NCI-H146 treated with DMSO at 0.1 percent for 48 hours (cell line): ENCODE data around the gene BEND5.

Experiments used
- DNase-seq: peaks from one replicate; lab custom pipeline; 2025; ENCODE audit not compliant: unreplicated experiment; lab: John Stamatoyannopoulos, UW

Gene BEND5

GRCh38 chr1:48767975-48768510 lies 8.6 kb downstream of the BEND5 start:
- no peak for DNase-seq

GRCh38 chr1:48765335-48765734 lies 11.4 kb downstream of the BEND5 start:
- no peak for DNase-seq

DNA sequence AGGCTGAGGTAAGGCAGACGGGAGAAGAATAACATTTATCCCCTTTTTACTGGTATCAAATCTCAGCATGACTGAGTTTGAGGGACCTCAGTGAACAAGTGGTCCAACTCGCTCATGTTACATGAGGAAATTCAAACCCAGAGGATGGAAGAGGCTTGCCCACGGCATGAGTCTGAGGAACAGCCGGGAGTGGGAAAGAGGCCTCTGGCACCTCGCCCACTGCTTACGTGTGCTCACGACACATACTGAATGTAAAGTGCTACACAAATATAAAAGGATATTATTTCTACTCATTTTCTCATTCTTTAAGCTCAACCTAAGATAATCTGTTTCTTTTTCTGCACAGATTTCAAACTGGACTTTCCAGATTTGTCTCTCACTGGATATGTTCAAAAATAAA lies 14.7 kb downstream of the BEND5 start:
- no peak for DNase-seq

DNA sequence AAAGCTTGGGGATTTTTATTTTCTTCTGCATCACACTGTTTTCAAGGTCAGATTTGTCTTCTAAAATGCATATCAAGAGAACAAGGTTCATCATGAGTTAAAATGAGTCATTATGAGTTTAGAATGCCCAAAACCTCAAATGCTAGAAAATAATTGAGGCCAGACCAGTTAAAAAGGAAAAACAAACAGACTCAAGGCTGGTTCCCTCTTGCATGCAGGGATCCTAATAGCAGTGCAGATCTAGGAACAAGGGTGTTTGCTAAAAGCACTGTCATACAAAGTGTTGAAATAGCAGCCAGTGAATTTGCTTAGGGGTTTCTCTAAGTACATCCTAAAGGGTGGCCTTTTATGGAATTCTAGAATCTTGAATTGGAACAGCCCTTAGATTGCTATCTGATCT lies 15.3 kb downstream of the BEND5 start:
- DNase-seq: no peak

DNA sequence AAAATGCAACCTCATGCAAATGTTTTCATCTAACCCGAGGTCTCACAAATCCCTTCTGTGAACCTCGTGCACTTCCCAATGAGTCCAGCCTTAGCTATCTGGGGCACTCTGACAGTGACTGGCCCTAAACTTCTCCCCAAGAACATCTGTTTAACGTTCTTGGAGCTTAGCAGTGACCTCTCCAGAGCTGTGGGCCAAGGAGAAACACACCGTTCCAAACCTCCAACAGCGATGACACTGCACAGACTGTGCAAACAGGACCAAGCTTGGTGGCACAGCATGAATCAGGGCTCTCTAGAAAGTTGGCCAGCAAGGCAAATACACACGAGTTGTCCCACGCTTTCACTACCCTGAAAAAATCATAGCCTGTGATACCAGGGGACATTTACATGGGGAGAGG lies 15.8 kb downstream of the BEND5 start:
- no peak for DNase-seq

- no peak for DNase-seq
Observed at GRCh38 chr1:48758976-48759375, 17.7 kb downstream of the BEND5 start.

DNA sequence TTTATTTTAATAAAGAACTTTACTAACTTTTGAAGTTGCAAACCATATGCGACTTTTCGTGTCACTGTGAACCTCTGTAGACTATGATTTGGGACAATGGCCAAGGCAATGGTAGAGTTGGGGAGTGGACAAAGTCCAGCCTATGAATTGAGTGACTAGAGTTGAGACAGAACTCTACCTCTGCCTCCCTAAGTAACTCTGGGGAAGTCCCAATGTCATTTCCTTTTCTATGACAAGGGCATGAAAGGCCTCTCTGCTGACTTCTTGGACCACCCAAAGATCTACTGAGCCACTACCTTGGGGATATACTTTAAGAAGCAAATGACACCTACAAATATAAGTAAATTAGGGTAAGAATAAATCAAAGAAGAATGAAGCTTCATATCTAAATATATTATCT lies 19.3 kb downstream of the BEND5 start:
- DNase-seq: no peak

DNA sequence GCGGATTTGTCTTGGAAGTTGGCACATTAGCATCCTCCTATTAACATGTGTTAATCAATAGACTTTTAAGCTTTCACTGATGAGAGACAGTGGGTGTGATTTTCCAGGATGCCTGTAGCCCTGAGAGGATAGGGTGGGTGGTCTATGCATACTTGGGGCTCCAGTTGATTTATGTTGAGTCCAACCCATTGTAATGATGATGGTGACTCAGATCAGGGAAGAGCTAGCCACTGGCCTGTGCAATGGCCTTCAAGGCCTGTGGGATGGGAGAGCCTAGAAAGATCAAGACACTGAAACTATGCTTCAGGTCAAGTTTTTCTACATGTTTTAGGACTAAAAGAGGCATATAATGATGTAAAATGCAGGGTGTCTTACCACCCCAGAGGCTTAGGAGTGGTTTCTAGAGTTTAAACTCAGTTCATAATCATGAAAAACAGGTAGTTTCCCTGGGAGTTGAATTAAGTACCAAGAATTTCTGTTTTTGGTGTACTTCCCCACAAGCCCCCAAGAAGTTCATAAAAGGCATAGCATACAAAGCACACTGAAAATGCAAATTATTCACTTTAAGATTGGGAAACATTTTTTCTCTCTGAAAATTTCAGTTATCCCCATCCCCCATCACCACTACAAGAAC lies 19.9 kb downstream of the BEND5 start:
- DNase-seq: no peak

DNA sequence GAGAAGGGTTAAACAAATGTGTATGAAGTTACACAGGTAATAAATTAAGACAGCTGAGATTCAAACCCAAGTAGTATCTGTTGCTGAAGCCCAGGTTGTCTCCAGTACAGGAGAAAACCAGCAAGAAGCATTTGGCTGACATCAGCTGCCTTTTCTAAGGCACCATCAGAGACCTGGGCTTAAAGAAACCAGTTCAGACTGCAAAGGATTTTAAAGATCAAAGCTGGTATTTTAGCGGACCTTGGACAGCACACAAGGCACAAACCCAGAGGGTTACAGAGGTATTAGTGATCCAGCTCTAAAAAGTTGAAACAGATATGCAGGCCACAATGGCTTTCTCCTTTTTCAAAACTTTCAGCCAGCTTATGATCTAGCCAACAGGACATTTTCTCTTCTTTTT lies 23.4 kb downstream of the BEND5 start:
- no peak for DNase-seq

DNA sequence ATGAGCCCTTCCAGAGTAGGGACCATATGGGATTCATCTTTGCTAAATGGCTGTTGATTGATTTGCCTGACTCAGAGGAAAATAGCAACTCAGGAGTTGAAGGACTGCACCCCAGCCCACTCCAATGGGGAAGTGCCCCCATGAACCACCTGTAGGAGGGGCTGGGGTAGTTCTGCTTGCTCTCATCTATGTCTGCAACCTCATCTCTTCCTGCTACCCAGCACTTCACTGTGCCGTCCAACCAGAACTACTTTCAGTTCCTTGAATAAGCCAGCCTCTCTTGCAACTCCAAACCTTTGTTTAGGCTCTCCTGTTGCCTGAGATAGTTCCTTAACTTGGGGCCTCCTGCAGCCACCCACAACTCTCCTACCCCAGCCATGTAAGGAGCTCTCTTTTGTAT lies 26.6 kb downstream of the BEND5 start:
- no peak for DNase-seq

- DNase-seq: no peak
Observed at GRCh38 chr1:48749068-48749467, 27.6 kb downstream of the BEND5 start.

DNA sequence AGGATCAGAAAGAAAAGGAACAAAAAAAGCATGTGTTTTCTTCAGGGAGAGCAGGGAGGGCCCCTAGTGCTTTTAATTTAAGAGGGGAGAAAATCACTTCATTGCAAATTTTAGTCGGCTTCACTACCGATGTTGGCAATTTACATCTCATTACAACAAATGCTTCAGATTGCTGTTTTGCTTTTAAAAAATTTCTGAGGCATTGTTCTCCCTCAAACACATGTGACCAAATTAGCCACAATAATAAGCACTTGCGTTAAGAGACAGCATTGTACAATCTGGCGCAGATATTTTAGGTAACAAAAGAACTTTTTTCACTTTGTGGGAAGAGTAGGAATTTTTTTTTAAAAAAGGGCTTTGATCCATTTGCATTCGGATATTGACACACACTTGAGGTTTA lies 29.8 kb downstream of the BEND5 start:
- no peak for DNase-seq

DNA sequence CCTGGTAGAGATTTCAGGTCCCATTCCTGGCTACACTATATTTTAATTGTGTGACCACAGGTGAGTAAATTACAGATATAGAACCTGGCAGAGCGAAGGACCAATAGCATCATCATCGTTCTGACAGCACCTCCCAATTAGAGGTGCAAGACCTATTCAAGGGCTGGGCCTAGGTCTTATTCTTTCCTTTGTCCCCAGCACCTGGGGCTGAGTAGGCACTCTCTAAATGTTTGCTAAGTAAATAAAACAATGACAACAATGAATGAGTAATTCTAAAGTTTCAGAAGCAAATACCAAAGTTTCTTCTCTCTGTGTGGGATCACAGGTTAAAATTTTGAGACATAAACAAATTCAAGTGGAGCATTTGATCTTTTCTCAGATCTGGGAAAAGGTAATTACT lies 32.7 kb downstream of the BEND5 start:
- DNase-seq: peak; percentile 9

DNA sequence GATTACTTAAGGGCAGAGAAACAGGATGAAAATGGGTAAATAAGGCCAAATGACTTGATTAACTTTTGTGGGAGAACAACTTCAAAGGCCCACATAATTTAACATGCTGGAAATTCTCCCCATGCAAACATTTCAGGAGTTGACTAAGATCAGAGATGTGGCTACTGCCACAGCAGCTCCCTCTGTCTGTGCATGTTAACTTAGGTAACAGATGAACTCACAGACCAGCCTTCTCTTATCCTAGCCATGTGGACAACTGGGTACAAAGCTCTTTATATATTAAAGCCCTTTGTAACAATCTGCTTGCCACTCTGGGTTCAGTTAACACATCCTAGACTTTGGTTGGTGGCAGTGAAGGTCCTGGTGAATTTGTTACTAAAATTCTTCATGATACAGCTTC lies 33.2 kb downstream of the BEND5 start:
- no peak for DNase-seq

GRCh38 chr1:48741380-48741779 lies 35.3 kb downstream of the BEND5 start:
- DNase-seq: no peak

- no peak for DNase-seq
Observed at GRCh38 chr1:48740621-48741020, 36.1 kb downstream of the BEND5 start.

DNA sequence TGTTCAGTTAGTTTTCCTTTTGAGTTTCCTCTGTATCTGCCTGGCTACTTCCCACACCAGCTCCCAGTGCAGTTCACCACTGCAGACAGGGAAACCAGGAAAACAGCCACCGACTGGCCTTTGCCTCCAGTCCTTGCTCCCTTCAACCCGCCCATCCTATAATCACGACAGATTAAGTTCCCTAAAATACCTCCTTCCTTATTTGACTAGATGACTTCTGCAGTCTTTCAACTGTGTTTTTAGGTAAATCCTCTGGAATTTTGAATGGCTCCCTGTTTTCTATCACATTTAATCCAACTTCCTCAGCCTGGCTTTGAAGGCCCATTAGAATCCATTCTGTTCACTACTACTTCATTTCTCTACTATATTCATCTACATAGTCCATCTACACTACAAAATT lies 37.6 kb downstream of the BEND5 start:
- no peak for DNase-seq

DNA sequence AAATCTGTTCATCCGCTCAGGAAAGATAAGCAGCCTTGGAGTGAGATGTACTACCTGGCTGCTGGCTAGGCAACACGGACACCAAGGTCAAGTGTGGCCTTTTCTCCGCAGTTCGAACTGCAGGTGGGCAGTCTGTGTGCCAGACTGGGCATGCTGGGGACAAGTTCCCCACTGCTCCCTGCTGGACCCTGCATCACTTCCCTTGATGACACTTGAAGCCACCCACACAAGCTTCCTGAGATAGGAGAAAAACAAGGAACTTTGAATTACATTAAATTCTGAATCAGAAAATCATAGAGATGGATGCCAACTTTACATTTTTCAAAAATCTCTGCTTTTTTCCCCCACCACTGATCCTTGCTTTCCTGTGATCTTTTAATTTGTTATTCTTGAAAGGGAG lies 38.3 kb downstream of the BEND5 start:
- DNase-seq: no peak

GRCh38 chr1:48735796-48736195 lies 40.9 kb downstream of the BEND5 start:
- DNase-seq: no peak

DNA sequence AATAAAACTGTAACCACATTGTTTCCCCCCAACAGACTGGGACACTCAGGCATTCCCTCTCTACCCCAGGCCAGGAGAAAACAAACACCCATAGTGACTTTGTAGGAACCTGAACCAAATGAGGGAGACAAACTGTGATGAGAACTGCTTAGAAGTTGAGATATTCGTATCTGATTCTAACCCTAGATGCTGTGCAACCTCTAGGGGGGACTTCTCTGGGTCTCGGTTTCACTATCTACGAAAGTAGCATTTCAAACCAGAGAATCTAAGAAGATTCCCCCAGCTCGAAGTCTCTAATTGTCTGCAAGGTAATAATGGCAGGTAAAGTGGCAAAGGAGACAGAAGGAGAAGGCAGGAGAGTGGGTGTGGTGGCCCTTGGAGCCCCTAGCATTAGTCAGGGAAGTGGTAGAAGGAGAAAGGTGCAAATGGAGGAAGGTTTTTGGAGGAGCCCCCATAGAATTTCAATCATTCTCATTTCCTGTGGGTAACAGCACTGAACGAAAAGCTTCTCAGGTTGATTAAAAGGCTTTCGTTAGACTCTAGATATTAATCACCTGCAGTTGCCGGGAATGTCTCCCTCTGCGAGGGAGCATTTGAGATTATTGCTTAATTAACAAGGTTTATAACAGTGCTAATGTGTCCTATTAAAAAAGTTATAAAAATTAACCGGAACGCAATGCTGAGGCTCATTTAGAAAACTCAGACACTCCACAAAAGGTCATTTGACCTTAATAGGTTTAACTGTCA lies 46.4 kb downstream of the BEND5 start:
- DNase-seq: no peak

DNA sequence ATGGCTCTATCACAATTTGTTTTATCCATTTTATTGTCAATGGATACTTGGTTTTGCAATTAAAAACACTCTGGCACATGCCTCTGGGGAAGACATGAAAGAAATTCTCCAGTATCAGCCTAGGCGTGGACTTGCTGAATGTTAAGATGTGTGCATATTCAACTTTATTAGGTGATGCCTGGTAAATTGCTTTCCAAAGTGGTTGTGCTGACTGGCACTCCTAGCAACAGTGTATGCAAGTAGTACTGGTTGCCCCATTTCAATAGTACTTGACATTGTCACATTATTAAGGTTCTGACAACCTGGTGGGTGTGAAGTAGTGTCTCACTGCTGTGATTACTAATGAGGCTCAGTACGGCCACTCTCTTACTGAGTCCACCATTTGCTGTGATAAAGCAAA lies 48.1 kb downstream of the BEND5 start:
- DNase-seq: no peak

DNA sequence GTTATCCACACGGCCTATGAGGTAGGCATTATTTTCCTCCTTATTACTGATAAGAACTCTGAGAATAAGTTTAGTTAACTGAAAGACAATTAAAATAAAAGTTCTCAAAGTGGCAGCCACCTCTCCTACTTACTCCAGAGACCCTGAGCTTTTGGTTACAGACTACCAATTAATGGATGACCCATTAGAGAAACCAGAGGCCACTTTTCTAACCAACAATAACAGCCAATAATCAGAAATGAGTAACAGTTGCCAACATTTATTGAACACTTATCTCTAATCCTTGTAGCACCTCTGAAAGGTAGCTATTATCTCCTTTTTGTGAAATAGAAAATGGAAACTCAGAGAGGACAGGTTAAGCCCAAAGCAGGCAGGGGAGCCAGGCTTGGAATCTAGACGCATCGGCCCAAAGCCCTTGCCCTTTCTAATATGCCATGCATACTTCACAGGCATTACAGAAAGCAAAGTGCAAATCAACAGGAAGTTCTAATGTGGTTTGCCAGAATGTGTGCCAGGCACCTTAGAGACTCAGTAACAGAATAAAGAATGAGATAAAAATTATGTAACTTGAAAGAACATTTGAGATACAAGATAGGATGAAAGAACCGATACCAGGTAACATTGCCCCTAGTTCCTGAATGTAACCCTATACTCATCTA lies 50.0 kb downstream of the BEND5 start:
- DNase-seq: no peak
